Mucosa of descending colon (tissue), 3 donors: ENCODE data around the gene ERMP1. TPM values are rescaled to one million over a fixed set of nuclear protein-coding genes. Genes with fewer than 3 reads are reported as not detected.

ENCODE experiments used
- ATAC-seq: fragments of 200-7000 bp; cut with Tn5 transposase; one replicate; pipeline ENCODE4 v1.9.1; 2020; ENCODE audit warnings: mild to moderate bottlenecking, moderate library complexity
- DNase-seq, 3 donors: peaks; one replicate each; pipeline ENCODE4 v3.0.0-alpha.2; 2020
- H3K36me3 ChIP-seq: fragments of 200-600 bp; one replicate; pipeline ENCODE4 v1.8.0; 2021; ENCODE audit warnings: low read depth, mild to moderate bottlenecking
- H3K4me1 ChIP-seq: fragments of 200-600 bp; one replicate; pipeline ENCODE4 v1.8.0; 2021; ENCODE audit warnings: low read depth, mild to moderate bottlenecking
- H3K4me3 ChIP-seq: fragments of 200-600 bp; one replicate; pipeline ENCODE4 v1.8.0; 2021; ENCODE audit warnings: mild to moderate bottlenecking
- H3K9me3 ChIP-seq: fragments of 200-600 bp; one replicate; pipeline ENCODE4 v1.8.0; 2021; ENCODE audit warnings: mild to moderate bottlenecking
- intact Hi-C, 2 donors: fragments of 100-400 bp; cut with DNase I in 1 of 2; cut with micrococcal nuclease in 1 of 2; formaldehyde crosslinking; loops; one replicate each; pipeline versions ENCODE4 v1.11.0 to v1.11.1; 2022; cut with DNase I, micrococcal nuclease
- total RNA-seq, 3 donors: library from RNA; stranded (reverse); fragmentation: NEBNext Ultra II Directional in 2 of 3; extraction: Animal tissue kit (Norgen Biotek cat#: 25700) in 2 of 3; gene quantifications; one replicate each; pipeline versions ENCODE4 v1.2.1 to v1.2.4, GENCODE V29; 2021 to 2023
- TF ChIP-seq, protein P1 (sequence below): fragments of 200-600 bp; IDR thresholded peaks from one replicate; pipeline ENCODE4 v1.8.0; 2022; ENCODE audit warnings: antibody characterized with exemption, mild to moderate bottlenecking
- donor health status: DM: no; HTN: no; CAD: no; lungs with moderate emphysema.
- donor health status: DM: no; HTN: no; CAD: no.
- donor health status: DM: no; HTN: yes; CAD: no.

The ERMP1 gene
- total RNA-seq, 3 donors from 2014 or later: 29.5 to 60.6 (median 34.1) TPM

GRCh38 chr9:5839572-5839902 is 6.6 kb upstream of the ERMP1 start:
- TF ChIP-seq, protein P1, sequence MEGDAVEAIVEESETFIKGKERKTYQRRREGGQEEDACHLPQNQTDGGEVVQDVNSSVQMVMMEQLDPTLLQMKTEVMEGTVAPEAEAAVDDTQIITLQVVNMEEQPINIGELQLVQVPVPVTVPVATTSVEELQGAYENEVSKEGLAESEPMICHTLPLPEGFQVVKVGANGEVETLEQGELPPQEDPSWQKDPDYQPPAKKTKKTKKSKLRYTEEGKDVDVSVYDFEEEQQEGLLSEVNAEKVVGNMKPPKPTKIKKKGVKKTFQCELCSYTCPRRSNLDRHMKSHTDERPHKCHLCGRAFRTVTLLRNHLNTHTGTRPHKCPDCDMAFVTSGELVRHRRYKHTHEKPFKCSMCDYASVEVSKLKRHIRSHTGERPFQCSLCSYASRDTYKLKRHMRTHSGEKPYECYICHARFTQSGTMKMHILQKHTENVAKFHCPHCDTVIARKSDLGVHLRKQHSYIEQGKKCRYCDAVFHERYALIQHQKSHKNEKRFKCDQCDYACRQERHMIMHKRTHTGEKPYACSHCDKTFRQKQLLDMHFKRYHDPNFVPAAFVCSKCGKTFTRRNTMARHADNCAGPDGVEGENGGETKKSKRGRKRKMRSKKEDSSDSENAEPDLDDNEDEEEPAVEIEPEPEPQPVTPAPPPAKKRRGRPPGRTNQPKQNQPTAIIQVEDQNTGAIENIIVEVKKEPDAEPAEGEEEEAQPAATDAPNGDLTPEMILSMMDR: no peak
- DNase-seq (no peak), ATAC-seq (no peak)
- Histone ChIP-seq H3K4me3 (no peak overlapping the region), H3K9me3 (no peaks in the 10 kb centered on the region), H3K4me1 (peaks cover 17% of the 10 kb centered on the region), H3K36me3 (no peaks in the 10 kb centered on the region)
- intact Hi-C loops: no loop called here

GRCh38 chr9:5838884-5839571 is 6.1 kb upstream of the ERMP1 start:
- no peaks in the 10 kb centered on the region for H3K9me3 ChIP-seq
- intact Hi-C loops: no loop called here
- TF ChIP-seq, protein P1: no peak
- ATAC-seq (peak; percentile 98), DNase-seq (peak in 2 of 3 donors; percentile 52 to 75)
- peaks cover 15% of the 10 kb centered on the region for H3K4me1 ChIP-seq
- no peaks in the 10 kb centered on the region for H3K36me3 ChIP-seq
- H3K4me3 ChIP-seq: no peak overlapping the region

DNA sequence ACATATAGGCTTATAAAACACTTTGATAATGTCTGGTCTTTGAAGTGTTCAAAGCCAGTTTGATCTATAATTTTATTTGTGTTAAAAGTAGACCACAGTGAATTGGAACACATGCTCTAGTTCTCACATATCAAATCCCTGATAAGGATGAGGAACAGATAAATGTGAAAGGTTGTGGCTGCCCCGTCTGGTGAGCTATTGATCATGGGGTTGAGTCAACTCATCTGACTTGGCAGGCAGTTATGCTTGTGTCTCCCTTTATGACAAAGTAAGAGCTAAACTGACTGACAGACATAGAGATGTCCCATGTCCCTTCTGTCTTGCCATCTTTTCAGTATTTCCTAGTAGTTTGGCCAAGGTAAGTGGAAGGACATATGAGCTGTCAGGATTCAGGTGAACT is 2.9 kb upstream of the ERMP1 start:
- Histone ChIP-seq H3K4me1 (peaks cover 4% of the 10 kb centered on the region), H3K36me3 (no peaks in the 10 kb centered on the region), H3K4me3 (no peak overlapping the region), H3K9me3 (no peaks in the 10 kb centered on the region)
- TF ChIP-seq, protein P1: no peak
- DNase-seq (no peak), ATAC-seq (no peak)
- intact Hi-C loops: no loop called here

- no peak for DNase-seq
- intact Hi-C loops: no loop called here
- Histone ChIP-seq H3K36me3 (no peaks in the 10 kb centered on the region), H3K4me3 (no peak overlapping the region), H3K9me3 (no peaks in the 10 kb centered on the region), H3K4me1 (peaks cover 4% of the 10 kb centered on the region)
- no peak for ATAC-seq
- TF ChIP-seq, protein P1: no peak
Observed at GRCh38 chr9:5834214-5834613, 1.3 kb upstream of the ERMP1 start.

GRCh38 chr9:5832071-5832537 is 813 bp downstream of the ERMP1 start:
- no peaks in the 10 kb centered on the region for H3K9me3 ChIP-seq
- TF ChIP-seq, protein P1: no peak
- peaks cover 4% of the 10 kb centered on the region for H3K4me1 ChIP-seq
- ATAC-seq (no peak), DNase-seq (peak in 1 of 3 donors; percentile 53)
- intact Hi-C loops: no loop called here
- H3K4me3 ChIP-seq: peak overlapping the region; percentile 71
- H3K36me3 ChIP-seq: no peaks in the 10 kb centered on the region
